ENCODE data around the gene ARHGAP10.

DNA sequence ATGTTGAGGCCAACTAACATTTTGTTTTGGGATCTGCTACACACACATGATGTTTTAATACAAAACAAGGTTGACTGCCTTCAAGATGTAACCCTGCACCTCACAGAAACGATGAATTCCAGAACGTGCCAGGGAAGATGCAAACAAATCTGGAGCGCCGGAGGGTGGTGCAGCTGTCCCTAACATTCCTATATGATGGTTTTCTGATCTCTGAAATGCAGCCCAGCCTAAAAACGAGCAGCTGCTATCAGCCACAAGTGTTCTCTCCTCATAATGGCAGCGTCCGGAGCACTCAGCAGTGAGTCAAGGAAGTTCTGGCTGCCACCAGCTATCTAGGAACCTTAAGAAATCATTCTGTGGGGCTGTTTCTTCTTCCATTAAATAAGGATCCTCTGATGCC lies 376.9 kb downstream of the ARHGAP10 start:
- TF ChIP-seq, protein P1, sequence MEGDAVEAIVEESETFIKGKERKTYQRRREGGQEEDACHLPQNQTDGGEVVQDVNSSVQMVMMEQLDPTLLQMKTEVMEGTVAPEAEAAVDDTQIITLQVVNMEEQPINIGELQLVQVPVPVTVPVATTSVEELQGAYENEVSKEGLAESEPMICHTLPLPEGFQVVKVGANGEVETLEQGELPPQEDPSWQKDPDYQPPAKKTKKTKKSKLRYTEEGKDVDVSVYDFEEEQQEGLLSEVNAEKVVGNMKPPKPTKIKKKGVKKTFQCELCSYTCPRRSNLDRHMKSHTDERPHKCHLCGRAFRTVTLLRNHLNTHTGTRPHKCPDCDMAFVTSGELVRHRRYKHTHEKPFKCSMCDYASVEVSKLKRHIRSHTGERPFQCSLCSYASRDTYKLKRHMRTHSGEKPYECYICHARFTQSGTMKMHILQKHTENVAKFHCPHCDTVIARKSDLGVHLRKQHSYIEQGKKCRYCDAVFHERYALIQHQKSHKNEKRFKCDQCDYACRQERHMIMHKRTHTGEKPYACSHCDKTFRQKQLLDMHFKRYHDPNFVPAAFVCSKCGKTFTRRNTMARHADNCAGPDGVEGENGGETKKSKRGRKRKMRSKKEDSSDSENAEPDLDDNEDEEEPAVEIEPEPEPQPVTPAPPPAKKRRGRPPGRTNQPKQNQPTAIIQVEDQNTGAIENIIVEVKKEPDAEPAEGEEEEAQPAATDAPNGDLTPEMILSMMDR (IDR thresholded peaks at IDR 0.05): no peak
- no peak for TF ChIP-seq POLR2A (IDR thresholded peaks at IDR 0.05)

Measured in testis (tissue), 2 donors.